Keratinocyte (primary cell): ENCODE data around the gene FOXD4L1.
"Not testable (repeated sequence)": the region's sequence is repeated elsewhere in the genome, so short reads cannot be mapped to it uniquely, and the experiment has no call there.

ENCODE experiments used
- EZH2 ChIP-seq: IDR thresholded peaks from one replicate; pipeline ENCODE4 v1.6.1; 2012; ENCODE audit warnings: inconsistent platforms, mild to moderate bottlenecking, low read length, moderate library complexity
- TF ChIP-seq, protein P1 (sequence below), 3 experiments: IDR thresholded peaks in 1 of 3; conservative IDR thresholded peaks in 1 of 3; optimal IDR thresholded peaks in 1 of 3; 2 replicates in 2 of 3; 3 replicates in 1 of 3; pipeline versions ENCODE3 to v1.5.1; 2011; ENCODE audit warnings: low read length in 3 of 3, mild to moderate bottlenecking in 3 of 3, moderate library complexity in 2 of 3, control low read depth in 1 of 3, inconsistent platforms in 1 of 3; ENCODE audit not compliant: insufficient read depth in 2 of 3; ENCODE audit errors: extremely low read depth in 1 of 3

DNA sequence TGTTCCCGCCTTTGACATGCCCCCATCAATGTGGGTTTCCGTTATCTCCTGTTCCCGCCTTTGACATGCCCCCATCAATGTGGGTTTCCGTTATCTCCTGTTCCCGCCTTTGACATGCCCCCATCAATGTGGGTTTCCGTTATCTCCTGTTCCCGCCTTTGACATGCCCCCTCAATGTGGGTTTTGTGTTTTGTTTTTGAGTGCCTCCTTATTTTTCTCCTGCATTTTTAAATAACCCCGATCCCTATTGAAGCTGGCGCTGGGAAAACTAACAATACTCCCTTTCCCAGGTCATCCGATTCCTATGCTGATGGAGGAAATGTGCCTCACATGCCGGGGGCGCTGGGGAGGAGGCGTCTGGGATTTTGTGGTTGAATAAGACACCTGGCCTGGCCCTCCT lies 1.9 kb upstream of the FOXD4L1 start:
- TF ChIP-seq, protein P1, sequence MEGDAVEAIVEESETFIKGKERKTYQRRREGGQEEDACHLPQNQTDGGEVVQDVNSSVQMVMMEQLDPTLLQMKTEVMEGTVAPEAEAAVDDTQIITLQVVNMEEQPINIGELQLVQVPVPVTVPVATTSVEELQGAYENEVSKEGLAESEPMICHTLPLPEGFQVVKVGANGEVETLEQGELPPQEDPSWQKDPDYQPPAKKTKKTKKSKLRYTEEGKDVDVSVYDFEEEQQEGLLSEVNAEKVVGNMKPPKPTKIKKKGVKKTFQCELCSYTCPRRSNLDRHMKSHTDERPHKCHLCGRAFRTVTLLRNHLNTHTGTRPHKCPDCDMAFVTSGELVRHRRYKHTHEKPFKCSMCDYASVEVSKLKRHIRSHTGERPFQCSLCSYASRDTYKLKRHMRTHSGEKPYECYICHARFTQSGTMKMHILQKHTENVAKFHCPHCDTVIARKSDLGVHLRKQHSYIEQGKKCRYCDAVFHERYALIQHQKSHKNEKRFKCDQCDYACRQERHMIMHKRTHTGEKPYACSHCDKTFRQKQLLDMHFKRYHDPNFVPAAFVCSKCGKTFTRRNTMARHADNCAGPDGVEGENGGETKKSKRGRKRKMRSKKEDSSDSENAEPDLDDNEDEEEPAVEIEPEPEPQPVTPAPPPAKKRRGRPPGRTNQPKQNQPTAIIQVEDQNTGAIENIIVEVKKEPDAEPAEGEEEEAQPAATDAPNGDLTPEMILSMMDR (optimal IDR thresholded peaks at IDR 0.05 in 1 of 3, IDR thresholded peaks at IDR 0.05 in 1 of 3, conservative IDR thresholded peaks at IDR 0.05 in 1 of 3; ENCODE audit: extremely low read depth in 1 of 3, insufficient read depth in 2 of 3, low read length in 3 of 3) = not testable (repeated sequence)
- not testable (repeated sequence) for TF ChIP-seq EZH2
